ENCODE measurements around the gene VSIG10L. TPM values are rescaled to one million over a fixed set of nuclear protein-coding genes. Genes with fewer than 3 reads are reported as not detected.

The VSIG10L gene
- total RNA-seq, 1 experiment from 2014 or later = 0.28 TPM

DNA sequence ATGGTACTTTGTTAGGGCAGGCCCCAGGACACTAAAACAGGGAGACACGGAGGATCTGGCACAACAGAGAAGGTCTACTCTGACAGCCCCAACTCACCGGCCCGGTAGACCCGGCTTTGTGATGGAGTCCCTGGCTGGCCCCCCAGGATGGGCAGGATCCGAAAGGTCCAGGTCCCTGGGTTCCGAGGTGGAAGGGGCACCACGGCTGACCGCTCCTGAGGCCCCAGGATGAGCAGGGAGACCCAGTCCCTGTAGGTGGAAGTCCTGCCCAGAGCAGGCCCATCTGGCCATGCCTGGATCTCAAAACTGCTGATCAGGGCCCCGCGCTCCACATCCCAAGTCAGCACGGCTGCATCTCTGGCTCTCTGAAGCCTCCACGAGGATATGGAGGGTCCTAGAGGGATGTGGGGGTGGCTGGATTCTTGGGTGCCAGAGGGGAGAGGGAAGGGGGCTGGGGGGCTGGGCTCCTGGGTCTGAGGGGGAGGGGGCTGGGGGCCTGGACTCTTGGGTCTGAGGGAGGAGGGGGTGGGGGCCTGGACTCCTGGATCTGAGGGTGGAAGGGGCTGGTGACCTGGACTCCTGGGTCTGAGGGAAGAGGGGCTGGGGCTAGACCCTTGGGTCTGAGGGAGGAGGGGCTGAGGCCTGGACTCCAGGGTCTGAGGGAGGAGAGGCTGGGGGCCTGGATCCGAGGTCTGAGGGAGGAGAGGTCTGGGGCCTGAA lies 4.6 kb downstream of the VSIG10L start:
- Histone ChIP-seq H3K36me3 (no peaks in the 10 kb centered on the region), H3K4me1 (no peaks in the 10 kb centered on the region), H3K27me3 (no peaks in the 10 kb centered on the region), H3K27ac (no peak overlapping the region), H3K9me3 (replicated peaks) (no peaks in the 10 kb centered on the region), H3K4me3 (no peak overlapping the region)
- no peak for DNase-seq

DNA sequence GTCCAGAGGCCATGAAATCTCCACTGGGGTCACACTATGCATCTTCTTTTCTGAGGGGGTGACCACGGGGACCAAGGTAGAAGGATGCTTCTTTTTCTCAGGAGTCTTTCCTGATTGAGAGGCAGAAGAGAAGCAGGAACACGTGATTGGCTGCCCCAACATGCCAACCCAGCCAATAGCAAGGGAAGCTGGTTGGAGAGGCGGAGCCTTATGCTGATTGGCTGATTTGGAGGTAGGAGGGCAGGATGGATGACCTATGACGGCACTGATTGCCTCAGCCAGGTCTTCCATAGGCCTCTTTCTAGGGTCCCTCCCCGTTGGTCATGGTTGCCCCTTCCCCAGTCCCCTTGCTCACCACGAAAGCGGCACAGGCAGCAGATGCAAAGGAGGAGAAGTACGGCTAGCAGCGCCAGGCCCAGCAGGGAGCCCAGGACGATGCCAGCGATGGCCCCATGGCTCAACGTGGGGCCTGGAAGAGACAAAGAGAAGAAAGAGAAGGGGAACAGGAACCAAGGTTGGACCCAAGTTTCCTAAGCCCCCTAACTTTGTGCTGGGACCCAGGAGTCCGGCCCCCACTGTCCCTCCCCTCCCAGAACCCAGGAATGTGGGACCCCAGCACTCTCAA lies 8.0 kb downstream of the VSIG10L start:
- Histone ChIP-seq H3K27me3 (no peaks in the 10 kb centered on the region), H3K4me3 (no peak overlapping the region), H3K9me3 (replicated peaks) (no peaks in the 10 kb centered on the region), H3K36me3 (no peaks in the 10 kb centered on the region), H3K27ac (no peak overlapping the region), H3K4me1 (no peaks in the 10 kb centered on the region)
- DNase-seq = peak; percentile 27 to 42

DNA sequence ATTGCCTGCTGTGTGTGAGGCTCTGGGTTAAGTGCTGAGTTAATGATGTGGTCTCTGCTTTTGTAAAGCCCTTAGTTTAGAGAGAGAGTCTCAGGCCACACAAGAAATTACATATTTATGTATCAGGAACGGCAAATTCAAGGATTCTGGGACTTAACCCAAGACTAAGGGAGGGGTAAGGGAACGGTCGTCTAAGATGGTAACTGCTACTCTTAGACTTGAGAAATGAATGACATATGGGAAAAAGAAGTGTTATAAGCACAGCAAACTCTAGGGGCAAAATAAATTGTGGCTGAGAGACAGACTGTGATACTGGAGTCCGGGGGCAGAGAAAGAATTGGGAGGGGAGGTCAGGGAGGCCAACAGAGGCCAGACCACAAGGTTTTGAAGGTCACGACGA lies 10.2 kb downstream of the VSIG10L start:
- no peaks in the 10 kb centered on the region for H3K9me3 ChIP-seq (replicated peaks)
- no peaks in the 10 kb centered on the region for H3K36me3 ChIP-seq
- no peak for DNase-seq
- no peaks in the 10 kb centered on the region for H3K27me3 ChIP-seq
- H3K27ac ChIP-seq = no peak overlapping the region
- H3K4me1 ChIP-seq = no peaks in the 10 kb centered on the region
- H3K4me3 ChIP-seq = no peak overlapping the region

DNA sequence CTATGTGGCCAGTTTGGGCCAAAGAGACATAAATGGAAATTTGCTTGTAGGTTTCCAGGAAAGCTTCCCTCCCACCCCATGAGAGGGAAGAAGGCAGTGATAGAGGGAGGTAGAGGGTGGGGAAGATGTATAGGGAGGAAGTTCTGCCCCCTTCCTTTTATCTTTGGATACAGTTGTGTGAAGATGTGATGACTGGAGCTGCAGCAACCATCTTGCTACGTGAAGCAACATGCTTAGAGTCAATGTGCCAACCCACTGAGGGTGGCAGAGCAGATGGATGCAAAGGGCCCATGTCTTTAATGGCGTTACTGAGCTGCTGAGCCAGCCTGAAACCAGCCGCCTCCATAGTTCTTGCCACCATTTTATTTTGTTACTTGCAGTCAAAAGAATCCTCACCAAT lies 10.7 kb downstream of the VSIG10L start:
- Histone ChIP-seq H3K4me3 (no peak overlapping the region), H3K27me3 (no peaks in the 10 kb centered on the region), H3K36me3 (no peaks in the 10 kb centered on the region), H3K4me1 (no peaks in the 10 kb centered on the region), H3K27ac (no peak overlapping the region), H3K9me3 (replicated peaks) (no peaks in the 10 kb centered on the region)
- DNase-seq = no peak

DNA sequence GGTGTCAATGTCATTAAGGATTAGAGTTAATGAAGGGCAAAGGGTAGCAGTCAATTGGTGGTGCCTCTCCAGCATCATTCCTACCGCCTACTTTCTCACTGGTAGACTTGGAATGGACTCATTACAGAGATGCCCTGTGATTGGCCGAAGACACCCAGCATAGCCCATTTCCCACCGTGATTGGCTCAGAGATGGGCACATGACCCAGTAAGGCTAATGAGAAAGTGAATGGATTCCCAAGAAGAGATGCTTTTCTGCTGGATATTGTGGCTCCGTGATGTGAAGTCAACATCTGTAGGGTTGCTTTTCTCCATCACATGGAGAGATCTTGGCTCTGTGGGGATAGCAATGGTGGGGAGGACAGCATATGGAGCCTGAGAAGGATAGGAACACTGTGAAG lies 11.6 kb downstream of the VSIG10L start:
- Histone ChIP-seq H3K4me3 (no peak overlapping the region), H3K36me3 (no peaks in the 10 kb centered on the region), H3K4me1 (no peaks in the 10 kb centered on the region), H3K27me3 (no peaks in the 10 kb centered on the region), H3K9me3 (replicated peaks) (no peaks in the 10 kb centered on the region), H3K27ac (no peak overlapping the region)
- no peak for DNase-seq

DNA sequence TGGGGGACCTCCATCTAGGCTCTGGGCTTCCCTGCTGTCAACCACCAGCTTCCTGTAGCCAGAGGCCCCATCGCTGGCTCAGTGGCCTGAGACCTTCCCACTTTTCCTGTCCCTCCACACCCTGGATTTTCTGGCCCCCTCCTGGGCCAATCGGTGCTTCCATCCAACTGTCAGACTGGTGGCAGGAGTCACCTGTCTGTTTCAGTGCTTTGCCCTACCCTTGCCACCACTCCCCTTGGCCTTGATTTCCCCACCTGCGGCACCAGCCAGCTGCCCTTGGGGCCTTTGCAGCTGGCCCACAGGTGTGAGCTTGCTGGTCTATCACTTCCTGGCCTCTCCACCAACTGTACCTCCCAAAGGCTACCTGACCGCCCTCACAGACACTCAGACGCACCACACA lies 12.5 kb downstream of the VSIG10L start:
- no peaks in the 10 kb centered on the region for H3K9me3 ChIP-seq (replicated peaks)
- no peak for DNase-seq
- H3K4me3 ChIP-seq = no peak overlapping the region
- H3K4me1 ChIP-seq = no peaks in the 10 kb centered on the region
- no peak overlapping the region for H3K27ac ChIP-seq
- H3K27me3 ChIP-seq = no peaks in the 10 kb centered on the region
- no peaks in the 10 kb centered on the region for H3K36me3 ChIP-seq

DNA sequence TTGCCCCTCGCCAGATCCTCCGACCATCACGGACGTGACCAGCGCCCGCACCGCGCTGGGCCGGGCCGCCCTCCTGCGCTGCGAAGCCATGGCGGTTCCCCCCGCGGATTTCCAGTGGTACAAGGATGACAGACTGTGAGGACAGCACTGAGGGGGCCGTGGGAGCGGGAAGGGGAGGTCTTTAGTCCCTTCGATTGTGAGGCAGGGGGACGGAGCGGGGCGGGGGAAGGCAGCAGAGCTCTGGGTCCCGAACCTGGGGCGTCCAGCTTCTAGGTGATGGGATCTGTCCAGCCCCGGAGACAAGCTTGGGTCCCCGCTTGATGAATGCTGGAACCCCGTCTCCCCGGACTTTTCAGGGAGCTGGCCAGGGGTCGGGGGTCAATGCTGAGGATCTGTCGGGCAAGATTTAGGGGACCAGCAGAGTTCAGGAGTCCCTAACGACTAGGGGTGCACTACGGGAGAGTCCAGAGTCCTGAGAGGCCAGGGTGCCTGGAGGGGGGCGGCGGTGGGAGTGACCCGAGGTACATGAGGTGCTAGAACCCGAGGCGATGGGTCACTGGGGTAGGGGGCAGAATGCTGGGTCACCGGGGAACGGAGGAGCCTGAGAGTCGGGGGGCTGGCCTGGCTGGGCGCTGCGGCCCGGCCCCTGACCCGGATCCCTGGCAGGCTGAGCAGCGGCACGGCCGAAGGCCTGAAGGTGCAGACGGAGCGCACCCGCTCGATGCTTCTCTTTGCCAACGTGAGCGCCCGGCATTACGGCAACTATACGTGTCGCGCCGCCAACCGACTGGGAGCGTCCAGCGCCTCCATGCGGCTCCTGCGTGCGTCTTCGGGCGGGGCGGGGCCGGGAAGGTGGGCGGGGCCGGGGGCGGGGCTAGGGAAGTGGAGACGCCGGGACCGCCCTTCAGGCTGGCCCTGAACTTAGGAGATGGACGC lies 14.6 kb downstream of the VSIG10L start:
- Histone ChIP-seq H3K9me3 (replicated peaks) (no peaks in the 10 kb centered on the region), H3K27me3 (no peaks in the 10 kb centered on the region), H3K4me1 (no peaks in the 10 kb centered on the region), H3K4me3 (no peak overlapping the region), H3K36me3 (no peaks in the 10 kb centered on the region), H3K27ac (no peak overlapping the region)
- no peak for DNase-seq

DNA sequence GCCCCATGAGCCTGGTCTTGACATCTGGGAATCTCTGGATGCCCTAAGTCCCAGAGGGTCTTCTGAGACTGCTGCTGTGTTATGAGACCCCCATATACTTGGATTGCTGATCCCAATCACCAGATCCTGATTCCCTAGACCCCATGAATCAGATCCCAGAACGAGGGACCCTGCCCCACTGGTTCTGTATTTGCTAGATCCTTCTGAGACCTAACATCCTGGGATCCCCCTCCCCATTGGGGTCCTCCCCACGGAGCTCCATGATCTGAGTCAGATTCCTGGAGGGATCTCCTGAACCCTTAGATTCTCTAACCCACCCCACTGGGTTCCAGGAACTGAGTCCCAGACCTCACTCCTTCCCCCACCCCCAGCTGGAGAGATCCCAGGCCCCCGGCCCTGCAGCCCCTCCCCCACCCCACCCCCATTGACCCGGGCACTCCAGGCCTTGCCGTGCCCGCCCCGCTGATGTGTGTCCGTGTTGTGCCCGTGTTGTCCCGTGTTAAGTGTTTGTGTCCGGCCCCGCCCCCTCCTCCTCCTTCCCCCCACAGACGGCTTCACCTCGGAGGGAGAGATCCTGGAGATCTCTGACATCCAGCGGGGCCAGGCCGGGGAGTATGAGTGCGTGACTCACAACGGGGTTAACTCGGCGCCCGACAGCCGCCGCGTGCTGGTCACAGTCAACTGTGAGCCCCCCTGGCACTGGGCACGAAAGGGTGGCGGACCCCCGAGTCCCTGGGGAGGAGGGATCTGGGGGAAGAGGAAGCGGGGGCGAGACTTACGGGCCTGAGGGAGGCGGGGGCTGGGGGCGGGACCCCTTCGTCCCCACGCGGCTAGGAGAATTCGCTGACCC lies 15.5 kb downstream of the VSIG10L start:
- Histone ChIP-seq H3K9me3 (replicated peaks) (no peaks in the 10 kb centered on the region), H3K36me3 (no peaks in the 10 kb centered on the region), H3K4me3 (no peak overlapping the region), H3K27me3 (no peaks in the 10 kb centered on the region), H3K27ac (no peak overlapping the region), H3K4me1 (no peaks in the 10 kb centered on the region)
- no peak for DNase-seq

DNA sequence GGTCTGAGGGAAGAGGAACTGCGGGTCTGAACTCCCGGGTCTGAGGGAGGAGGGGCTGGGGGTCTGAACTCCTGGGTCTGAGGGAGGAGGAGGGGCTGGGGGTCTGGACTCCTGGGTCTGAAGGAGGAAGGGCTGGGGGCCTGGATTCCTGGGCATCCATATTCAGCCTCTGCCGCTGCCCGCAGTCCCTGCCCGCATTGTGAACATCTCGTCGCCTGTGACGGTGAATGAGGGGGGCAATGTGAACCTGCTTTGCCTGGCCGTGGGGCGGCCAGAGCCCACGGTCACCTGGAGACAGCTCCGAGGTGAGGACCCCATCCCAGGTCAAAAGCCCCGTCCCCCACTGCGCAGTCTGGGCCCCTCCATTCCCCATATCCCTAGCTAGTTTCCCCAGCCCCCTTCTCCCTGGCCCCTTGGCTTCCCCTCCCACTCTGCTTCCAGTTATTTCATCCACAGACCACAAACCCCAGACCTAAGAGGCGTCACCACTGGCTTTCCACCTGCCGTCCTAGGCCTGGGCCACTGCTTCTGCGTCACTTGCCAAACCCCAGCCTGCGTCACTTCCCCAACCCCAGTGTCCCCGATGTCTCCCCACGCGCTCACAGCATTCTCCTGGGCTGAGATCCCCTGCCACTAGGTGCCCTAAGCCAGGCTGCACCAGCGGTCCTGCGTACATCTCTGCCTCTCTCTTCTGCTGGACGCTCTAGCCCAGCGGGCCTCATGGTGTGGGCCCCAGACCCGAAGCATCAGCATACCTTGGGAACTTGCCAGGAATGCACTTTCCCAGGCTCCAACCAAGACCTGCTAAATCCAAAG lies 16.6 kb downstream of the VSIG10L start:
- H3K9me3 ChIP-seq (replicated peaks) = no peaks in the 10 kb centered on the region
- no peaks in the 10 kb centered on the region for H3K4me1 ChIP-seq
- no peak for DNase-seq
- no peaks in the 10 kb centered on the region for H3K36me3 ChIP-seq
- H3K27ac ChIP-seq = no peak overlapping the region
- no peak overlapping the region for H3K4me3 ChIP-seq
- no peaks in the 10 kb centered on the region for H3K27me3 ChIP-seq

DNA sequence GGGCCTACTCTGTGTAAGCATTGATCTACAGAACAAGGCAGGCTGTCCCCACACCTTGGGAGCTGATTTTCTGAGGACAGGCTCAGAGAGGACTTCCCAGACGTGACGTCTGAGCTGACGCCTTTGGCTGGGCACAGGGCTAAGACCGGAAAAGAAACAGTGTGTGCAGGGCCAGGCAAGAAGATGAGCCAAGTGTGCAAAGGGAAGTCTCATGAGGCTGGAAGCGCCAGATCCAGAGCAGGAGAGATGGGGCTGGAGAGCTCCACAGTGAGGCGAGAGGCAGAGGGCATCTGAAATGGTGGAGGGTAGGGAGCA lies 17.8 kb downstream of the VSIG10L start:
- no peaks in the 10 kb centered on the region for H3K4me1 ChIP-seq
- no peaks in the 10 kb centered on the region for H3K27me3 ChIP-seq
- no peaks in the 10 kb centered on the region for H3K36me3 ChIP-seq
- H3K27ac ChIP-seq = no peak overlapping the region
- no peak overlapping the region for H3K4me3 ChIP-seq
- DNase-seq = no peak
- H3K9me3 ChIP-seq (replicated peaks) = no peaks in the 10 kb centered on the region

DNA sequence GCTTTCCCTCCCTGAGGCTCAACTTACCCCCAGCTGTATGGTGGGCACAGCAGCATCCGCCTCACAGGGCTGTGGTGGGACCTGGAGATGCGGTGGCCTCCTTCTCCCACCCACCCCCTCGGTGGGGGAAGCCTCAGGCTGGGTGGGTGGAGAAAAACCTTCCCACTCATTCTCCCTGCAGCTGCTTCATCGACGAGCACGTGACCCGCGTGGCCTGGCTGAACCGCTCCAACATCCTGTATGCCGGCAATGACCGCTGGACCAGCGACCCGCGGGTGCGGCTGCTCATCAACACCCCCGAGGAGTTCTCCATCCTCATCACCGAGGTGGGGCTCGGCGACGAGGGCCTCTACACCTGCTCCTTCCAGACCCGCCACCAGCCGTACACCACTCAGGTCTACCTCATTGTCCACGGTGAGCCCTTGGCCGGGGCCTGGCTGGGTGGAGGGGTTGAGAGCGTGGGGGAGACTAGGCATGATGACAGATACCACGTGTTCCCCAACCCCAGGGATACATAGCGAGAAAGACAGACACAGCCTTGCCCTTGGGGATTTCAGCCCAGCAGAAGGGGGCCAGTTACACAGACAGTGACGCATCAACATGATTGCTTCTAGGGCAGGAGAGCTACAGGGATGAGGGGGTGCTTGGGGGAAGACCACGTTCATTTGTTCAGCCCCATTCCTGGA lies 18.3 kb downstream of the VSIG10L start:
- no peaks in the 10 kb centered on the region for H3K9me3 ChIP-seq (replicated peaks)
- H3K27ac ChIP-seq = no peak overlapping the region
- no peak for DNase-seq
- no peaks in the 10 kb centered on the region for H3K4me1 ChIP-seq
- H3K4me3 ChIP-seq = no peak overlapping the region
- H3K27me3 ChIP-seq = no peaks in the 10 kb centered on the region
- H3K36me3 ChIP-seq = no peaks in the 10 kb centered on the region

DNA sequence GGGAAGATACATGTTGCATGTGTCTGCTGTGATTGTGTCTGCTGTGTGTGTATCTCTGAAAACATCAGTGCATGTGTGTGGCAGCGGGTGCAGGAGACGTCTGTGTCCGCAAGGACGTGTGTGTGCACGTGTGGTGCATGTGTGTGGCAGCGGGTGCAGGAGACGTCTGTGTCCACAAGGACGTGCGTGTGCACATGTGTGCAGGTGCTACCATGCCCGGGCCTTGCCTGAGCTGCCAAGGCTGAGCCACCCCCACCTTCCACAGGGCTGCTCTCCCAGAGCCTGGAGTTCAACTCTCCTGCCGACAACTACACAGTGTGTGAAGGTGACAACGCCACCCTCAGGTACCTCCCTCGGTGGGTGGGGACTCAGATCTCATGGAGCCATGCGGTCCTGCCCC lies 20.1 kb downstream of the VSIG10L start:
- Histone ChIP-seq H3K36me3 (no peaks in the 10 kb centered on the region), H3K27ac (no peak overlapping the region), H3K4me1 (no peaks in the 10 kb centered on the region), H3K9me3 (replicated peaks) (no peaks in the 10 kb centered on the region), H3K4me3 (no peak overlapping the region), H3K27me3 (no peaks in the 10 kb centered on the region)
- no peak for DNase-seq

DNA sequence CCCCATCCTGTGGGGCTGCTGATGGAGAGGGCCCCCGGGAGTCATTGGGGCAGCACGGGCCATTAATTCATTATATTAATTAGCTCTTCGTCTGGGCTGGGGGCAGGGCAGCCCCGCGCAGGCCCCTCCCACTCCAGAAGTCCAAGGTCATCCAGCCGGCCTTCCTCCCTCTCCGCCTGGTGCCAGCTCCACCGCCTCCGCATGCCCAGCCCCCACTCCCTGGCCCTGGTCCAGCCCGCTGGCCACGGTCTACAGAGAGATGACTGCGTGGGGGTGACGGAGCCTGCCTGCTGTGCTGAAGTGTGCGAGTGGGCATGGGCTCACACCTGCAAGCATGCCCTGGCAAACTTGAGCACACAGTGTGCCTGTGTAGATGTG lies 21.7 kb downstream of the VSIG10L start:
- H3K27ac ChIP-seq = no peak overlapping the region
- DNase-seq = no peak
- no peaks in the 10 kb centered on the region for H3K4me1 ChIP-seq
- no peaks in the 10 kb centered on the region for H3K27me3 ChIP-seq
- H3K4me3 ChIP-seq = no peak overlapping the region
- H3K36me3 ChIP-seq = no peaks in the 10 kb centered on the region
- H3K9me3 ChIP-seq (replicated peaks) = no peaks in the 10 kb centered on the region
